GM18868 (cell line): Measurements from ENCODE around the gene ACTR8.

ENCODE experiments used
- ATAC-seq: cut with Tn5 transposase; IDR thresholded peaks from one replicate; pipeline ENCODE4 v1.9.1; 2021; ENCODE audit warnings: mild to moderate bottlenecking, moderate library complexity; ENCODE audit not compliant: unreplicated experiment

Gene ACTR8

DNA sequence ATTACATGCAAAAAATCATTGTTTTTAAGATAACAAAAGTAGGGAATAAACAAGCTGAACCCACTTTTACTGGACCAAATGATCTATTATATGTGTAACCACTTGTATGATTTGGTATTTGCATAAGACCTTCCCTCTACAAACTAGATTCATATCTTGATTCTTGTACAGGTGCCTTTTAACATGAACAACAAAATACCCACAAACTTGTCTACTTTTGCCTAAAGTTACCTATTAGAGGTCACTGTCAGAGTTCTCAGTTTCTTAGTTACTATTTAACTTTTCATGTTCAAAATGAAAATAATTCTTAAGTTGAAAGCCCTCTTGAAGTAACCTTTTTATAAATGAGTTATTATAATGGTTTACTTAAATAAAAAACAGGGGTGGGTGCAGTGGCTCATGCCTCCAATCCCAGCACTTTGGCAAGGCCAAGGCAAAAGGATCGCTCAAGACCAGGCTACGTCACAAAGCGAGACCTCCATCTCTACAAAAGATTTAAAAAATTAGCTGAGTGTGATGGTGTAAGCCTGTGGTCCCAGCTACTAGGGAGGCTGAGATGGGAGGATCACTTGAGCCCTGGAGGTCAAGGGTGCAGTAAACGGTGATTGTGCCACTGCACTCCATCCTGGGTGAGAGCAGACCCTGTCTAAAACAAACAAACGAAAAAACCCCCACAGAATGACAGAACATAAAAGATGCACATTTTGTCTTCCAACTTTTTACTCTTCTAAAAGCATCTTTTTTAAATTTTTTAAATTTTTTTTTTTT lies 16.0 kb downstream of the ACTR8 start:
- no peak for ATAC-seq

DNA sequence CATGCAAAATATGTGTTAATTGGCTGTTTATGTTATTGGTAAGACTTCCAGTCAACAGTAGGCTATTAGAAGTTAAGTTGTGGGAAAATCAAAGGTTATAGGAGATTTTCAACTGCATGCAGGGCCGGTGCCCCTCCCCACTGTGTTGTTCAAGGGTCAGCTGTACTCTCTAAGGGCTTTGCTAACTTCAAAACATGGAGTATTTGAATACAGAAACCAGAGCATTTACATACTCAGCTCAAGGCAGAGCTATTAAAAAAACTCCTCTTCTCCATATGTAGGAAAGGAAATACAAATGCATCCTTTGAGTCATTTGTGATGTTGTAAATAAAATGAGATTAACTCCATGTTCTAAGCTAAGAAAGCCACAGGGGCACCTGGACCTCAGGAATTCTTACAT lies 18.8 kb downstream of the ACTR8 start:
- no peak for ATAC-seq

DNA sequence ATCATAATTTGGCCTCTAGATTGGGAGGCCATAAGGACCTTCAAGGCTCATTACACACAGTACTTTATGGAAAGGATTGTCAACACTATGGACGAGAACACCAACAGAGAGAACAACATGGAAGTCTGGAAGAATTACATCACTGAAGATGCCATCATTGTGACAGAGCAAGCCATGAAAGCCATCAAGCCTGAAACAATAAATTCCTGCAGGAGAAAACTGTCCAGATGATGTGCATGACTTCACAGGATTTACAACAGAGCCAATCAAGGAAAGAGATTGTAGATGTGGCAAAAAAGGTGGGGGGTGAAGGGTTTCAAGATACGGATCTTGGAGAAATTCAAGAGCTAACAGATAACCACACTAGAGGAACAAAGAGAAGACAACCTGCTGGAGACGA lies 19.7 kb downstream of the ACTR8 start:
- ATAC-seq = no peak

DNA sequence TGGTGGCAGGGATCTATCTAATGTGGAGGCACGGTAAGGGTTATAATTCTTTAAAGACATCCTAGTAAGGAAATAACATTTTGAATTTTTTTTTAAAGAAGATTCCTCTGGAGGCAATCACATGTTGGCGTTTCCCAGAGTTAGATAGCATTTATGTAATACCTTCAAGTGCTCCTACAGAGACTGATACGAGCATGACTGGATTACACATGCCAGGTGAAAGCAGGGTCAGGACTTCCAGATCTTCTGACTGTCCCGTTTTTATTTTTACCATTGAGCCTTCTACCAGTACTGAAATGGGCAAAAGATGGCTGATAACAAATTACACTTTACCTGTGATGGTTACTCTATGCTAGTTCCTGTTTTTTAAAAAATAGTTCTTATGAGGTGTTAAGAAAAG lies 21.8 kb downstream of the ACTR8 start:
- no peak for ATAC-seq

DNA sequence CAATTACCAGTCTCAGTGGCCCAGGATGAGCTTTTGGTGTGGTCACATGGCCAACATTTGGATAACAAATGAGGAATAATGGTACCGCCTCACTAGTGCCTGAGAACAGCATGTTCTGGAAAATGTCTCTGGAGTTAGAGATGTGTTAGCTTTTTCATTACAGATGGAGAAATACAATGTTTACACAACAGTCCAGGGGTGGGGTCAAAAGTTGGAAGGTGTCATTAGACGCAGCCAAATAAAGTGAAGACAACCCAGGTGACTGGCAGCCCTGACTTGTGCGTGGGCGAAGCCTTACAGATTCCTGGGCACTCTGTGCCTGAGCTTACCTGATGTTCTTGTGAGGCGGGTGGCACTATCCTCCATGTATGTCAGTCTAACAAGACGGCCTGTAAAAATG lies 22.8 kb downstream of the ACTR8 start:
- ATAC-seq = no peak

DNA sequence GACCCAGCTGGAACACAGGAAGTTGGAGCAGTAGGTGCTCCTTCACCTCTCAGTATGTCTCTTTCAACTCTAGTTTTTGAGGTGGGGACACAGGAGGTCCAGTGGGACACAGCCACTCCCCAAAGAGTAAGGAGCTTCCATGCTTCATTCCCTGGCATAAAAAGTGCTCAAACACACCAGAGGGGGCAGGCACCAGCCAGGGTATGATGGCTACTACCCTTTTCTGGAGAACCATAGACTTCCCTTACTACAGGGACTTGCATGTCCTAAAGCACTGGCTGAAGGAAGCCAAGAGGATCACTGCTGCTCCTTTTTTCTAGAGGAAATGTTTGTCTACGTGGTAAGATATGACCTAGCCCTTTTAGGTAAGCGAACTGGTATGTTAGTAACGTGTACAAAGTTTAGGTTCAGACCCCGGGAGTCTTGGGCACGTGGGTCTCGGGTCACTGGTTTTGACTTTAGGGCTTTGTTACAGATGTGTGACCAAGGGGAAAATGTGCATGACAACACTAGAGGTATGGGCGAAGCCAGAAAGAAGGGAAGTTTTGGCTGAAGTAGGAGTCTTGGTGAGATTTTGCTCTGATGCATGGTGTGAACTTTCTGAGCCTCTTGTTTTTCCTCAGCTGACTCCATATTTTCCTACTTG lies 23.7 kb downstream of the ACTR8 start:
- no peak for ATAC-seq

DNA sequence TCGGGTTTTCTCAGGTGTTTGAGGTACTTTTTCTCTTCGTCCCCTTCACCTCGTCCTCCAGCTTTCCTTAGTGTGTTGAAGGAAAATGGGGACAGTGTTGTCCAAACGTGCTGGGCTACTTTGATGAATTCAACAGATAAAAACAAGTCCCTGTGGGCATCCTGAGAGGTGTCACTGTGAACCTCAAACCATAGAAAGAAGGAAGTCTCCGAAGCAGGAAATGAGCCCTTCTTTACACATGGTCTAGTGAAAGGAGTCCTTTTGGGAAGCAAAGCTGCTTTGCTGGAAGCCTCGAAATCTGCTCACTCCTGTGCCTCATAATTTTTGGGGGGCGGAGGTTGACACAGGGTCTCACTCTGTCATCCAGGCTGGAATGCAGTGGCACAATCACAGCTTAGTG lies 25.0 kb downstream of the ACTR8 start:
- no peak for ATAC-seq

DNA sequence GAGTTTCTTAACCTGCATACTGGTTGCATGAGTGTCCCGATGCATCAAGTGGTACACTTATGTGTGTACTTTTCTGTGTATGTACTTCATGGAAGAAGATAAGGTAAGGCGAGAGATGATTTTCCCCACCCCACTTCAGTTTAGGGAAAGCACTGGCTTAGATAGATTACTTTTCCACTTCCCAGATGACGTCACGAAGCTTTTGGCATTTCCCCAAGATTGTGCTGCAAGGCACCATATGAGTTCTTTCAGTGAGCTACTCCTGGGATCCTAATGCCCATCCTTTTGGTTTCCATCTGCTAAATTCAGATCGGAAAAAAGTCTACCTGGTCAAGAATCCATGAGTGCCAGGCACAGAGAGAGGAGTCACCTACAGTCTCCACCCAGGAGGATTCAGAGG lies 31.1 kb downstream of the ACTR8 start:
- ATAC-seq = no peak

DNA sequence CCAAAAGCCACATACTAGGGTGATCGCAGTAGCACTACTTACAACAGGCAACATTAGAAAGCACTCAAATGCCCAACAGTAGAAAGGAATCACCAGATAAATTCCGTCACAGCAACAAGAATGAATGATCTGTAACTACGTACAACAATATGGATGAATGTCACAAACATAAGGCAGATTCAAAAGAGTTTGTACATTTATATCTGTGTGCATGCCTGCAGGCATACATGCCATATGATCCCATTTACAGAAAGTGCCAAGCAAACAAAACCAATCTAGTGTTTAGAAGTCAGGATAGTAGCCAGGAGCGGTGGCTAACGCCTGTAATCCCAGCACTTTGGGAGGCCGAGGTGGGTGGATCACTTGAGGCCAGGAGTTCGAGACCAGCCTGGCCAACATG lies 32.0 kb downstream of the ACTR8 start:
- no peak for ATAC-seq

DNA sequence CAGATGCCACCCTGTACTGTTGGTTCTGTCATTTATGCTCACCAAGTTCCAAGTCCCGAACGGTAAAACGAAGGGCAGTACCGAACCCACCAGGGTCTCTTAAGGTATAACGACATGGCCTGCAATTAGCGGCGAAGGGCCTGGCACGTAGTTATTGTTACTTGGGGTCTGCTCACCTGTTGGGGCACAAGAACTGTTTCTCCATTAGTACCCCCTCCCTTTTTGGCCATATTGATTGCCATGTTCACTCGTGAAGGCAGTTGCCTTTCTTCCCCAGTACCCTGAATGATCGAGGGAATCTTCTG lies 35.1 kb downstream of the ACTR8 start:
- no peak for ATAC-seq

DNA sequence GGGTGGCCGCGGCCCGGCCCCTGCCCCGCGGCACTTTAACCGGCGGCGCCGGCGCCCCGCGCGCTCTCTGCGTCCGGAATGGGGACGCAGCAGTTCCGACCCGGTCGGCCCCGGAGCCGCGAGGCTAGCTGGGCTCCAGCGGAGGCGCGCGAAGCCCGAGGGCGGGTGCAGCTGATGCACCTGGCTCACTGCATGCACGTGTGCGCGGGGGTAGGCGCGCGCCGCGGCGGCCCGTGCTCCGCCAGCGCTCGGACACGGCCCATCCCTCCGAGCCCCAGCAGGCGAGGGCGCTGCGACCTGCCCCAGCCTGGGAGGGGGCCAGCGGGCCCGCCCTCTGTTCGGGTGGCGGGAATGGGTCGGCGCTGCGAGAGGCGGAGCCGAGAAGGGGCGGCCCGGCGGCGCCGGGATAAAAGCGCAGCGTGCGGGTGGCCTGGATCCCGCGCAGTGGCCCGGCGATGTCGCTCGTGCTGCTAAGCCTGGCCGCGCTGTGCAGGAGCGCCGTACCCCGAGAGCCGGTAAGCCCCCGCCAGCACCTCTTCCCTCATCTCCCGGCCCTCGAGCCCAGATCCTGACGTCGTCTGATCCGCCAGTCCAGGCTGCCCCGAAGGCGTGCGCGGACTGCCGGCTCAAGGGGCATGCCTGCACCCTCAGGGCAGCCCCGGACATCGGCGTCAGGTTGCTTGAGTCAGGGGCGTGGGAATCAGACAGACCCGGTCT lies 35.7 kb downstream of the ACTR8 start, which contains the start of the genes CHDH and IL17RB:
CHDH (minus strand) TSS at position 286 of the 717 bp plus-strand sequence. CDS start 22,411 bp downstream, outside the sequence.
IL17RB (plus strand) TSS at position 435 of the 717 bp plus-strand sequence; CDS start at position 456, 21 bp downstream.
- ATAC-seq = peak; percentile 59

DNA sequence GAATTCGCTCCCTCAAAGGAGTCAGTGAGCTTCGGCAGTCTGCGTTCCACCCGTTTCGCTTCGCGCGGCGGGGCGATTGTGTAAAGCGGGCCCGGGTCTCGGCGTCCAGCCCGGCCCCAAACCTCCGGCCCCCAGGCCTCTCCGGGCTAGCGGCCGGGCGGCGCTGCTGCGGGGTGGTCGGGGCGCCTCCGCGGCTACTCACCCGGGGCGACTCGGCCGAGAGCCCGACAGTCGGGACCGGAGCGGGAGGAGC lies 36.1 kb downstream of the ACTR8 start:
- no peak for ATAC-seq

DNA sequence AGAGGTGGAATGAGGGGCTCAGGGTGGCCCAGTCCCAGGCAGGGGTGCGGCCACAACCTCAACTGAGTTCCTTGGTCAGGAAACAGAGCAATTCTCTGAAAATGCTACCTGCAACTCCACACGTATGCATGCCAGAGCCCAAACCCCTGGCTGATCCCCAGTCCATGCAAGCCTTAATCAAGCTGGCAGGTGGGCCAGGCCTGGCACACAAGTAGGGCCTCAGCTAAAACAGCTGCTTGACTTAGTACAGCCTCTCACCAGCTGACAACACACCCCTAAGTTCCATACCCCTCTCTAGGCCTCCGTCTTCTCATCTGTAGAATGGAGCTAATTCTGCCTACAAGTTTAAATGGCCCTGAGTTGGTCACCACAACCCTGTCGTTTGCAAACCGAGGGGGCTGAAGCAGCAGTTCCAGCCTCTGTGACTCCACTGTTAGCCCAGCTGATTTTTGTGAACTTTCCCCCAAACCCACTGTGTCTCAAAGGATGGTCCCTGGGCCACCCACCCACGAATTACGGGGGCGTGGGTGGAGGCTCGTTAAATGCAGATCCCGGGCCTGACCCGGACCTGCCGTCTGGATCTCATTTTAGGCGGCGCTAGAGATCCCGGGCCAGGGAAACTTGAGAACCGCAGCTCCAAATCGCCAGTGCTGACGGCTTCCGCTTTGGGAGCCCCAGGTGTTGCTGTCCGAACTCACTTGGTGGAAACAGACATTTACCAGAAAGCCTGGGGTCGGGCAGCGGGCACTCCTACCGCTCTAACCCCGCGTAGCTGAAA lies 36.7 kb downstream of the ACTR8 start:
- peak; percentile 5 for ATAC-seq

DNA sequence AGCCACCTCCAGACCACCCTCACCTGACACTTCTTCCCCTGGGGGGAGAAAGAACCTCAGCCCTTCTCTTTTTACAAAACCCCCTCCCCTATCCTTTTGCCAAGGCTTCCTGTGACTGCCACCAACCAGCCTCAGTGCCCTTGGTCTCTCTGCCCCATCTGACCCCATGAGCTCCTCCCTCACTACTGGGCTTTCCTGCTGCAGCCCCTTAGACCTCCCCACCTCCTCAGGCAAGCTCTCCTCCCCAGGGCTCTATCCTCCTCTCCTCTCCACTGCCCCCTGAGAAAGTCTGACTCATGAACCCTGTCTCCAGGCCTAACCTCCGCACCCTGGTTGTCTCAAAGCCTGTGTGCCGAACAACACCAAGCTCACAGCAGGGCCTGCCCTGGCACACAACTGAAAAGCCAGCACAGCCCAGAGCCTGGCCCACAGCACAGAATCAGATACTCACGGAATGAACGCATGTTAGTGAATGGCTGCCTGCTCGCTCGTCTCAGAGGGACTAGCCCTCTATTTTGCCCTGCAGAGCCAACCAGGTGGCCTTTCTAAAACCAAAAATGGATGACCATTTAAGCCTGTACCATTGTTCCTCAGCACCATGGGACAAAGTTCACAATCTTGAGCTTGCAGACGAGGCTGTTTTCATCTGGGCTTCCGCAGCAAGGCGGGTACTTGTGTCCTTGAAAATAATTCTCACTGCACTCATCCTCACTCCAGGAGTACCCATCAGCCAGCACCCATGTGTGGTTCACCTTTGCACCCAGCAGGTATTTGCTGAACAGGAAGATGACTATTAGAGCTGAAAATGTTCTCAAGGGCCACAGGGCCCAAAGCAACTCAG lies 37.5 kb downstream of the ACTR8 start:
- no peak for ATAC-seq

DNA sequence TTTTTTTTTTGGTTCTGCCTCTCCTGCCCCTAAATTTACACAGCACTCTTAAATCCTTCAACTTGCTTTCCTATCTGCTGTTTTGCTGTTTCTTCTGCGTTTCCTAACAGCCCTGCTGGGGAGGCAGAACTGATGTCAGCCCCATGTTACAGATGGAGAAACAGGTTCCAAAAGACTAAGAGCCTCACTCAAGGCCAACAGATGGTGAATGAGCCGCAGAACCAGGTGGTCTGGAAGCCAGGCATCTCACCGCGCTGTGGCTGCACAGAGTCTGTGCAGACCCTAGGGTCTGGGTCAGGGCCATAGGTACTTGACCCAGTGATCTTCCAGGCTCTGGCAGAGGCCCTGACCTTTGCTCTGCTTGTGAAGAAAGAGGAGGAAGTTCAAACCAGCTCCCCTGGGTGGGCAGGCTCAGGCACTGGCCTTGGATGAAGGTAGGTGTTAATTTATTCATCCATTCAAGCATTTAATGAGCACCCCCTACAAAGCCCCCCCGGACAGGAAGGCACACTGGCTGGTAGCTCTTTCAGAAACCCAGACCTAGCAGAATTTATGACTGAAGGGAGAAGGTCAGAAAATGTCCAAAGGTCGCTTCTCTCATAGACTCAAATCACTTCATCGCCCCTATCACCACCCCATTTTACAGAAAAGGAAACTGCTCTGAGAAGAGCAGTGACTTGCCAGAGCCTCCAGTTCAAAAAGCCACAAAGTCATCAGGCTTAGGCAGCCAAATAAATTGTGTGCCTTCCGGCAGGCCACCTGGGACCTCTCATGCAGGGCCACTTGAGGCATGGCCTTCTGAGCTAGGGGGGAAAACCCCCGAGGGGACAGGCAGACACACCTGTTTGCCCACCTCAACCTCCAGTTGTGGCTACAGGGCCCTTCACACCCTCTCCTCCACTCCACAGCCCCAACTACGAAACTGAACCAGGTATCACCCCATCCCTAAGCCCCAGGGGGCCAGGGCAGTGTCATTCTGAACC lies 38.5 kb downstream of the ACTR8 start:
- peak; percentile 31 for ATAC-seq

DNA sequence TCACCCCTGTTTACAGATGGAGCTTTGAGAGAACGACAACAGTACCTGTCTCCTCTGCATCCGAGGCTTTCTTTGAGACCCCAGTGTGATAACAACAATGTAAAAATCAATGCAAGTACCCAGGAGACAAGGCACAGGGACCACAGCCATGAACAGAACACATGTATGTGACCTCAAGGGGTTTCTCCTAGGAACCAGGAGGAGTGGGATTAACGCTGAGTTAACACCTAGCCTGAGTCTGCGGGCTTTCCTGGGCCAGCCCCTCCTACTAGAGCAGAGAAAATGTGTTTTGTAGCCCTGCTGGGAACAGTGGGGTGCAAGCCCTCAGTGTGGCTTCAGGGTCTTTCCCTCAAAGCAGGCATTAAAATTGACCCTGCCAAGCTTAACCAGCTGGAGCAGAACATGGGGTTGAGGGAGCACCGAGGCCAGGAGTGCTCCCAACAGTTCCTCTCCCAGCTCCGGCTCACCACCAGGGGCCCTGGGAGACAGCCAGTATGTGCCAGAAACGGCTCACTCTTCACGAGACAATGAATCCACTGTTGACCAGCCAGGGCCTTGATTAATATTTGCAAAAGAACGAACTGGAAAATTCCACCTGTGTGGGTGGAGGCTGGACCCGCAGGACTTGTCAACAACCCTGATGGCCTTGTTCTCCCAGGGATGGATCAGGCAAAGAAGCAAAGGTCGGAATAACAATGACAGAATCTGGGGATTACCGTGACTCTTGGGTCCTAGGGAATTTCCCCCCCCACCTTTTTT lies 39.3 kb downstream of the ACTR8 start:
- ATAC-seq = no peak

DNA sequence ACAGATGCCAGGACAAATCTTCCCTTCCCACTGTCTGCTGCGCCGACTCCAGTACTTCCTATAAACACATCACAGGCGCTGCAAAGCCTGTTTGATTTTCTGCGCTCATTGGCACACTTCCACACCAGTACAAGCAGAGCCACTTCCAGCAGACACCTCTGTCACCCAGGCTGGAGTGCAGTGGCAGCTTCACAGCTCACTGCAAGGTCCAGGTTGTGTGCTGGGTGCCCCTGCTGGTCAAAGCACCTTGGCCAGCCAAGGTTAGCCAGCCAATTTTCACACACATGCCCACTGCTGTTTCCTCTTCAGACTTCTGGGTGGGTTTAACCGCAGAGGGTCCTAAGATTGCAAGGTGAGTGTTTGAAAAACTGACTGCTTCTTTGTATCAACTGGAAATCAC lies 40.7 kb downstream of the ACTR8 start:
- ATAC-seq = no peak

DNA sequence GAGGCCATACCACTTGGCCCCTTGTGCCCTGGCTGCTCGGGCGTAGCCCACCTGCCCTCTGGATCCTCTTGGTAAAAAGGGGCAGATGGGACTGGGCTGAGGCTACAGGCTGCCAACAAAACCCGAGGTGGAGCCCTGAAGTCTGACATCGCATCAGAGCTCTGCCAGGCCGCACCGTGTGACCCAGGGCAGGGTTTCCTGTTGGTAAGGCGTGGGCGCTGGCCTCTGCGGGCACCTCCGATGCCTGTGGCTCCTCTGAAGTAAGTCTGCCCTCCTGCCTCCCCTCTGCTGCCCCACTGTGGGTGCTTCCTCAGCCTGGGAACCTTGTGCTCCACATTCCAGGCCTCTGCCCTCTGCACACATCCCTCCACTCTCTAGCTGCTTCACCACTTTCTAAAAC lies 44.6 kb downstream of the ACTR8 start:
- ATAC-seq = no peak
